Measurements from ENCODE around the gene CPED1.

DNA sequence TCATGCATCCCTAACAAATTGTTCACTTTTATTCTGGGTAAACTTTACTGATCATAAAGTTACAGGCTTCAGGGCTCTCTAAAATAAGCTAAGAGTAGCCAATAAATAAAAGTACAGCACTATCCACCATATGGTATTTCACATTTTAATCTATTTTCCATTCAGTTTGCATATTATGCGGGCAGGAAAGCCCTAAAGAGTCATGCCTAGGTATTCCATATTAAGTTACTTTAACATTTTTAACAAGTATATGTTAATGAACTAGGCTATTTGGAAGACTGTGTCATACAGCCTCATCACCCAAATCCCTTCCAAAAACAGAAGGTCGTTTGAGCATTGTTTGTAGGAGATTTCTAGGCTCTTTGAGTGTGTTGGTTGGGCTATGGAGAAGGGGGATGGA is 106.3 kb downstream of the CPED1 start:
- TF ChIP-seq, protein P1, sequence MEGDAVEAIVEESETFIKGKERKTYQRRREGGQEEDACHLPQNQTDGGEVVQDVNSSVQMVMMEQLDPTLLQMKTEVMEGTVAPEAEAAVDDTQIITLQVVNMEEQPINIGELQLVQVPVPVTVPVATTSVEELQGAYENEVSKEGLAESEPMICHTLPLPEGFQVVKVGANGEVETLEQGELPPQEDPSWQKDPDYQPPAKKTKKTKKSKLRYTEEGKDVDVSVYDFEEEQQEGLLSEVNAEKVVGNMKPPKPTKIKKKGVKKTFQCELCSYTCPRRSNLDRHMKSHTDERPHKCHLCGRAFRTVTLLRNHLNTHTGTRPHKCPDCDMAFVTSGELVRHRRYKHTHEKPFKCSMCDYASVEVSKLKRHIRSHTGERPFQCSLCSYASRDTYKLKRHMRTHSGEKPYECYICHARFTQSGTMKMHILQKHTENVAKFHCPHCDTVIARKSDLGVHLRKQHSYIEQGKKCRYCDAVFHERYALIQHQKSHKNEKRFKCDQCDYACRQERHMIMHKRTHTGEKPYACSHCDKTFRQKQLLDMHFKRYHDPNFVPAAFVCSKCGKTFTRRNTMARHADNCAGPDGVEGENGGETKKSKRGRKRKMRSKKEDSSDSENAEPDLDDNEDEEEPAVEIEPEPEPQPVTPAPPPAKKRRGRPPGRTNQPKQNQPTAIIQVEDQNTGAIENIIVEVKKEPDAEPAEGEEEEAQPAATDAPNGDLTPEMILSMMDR (IDR thresholded peaks at IDR 0.05) = no peak
- no peak for TF ChIP-seq POLR2A (IDR thresholded peaks at IDR 0.05)

All from body of pancreas (tissue), 4 donors.